B cell (primary cell): ENCODE measurements around the gene PTBP3. TPM values are rescaled to one million over a fixed set of nuclear protein-coding genes. Genes with fewer than 3 reads are reported as not detected.

Source experiments
- ATAC-seq: fragments of 200-7000 bp; cut with Tn5 transposase; one replicate; pipeline ENCODE4 v1.10.0; 2021; ENCODE audit warnings: low read depth, mild to moderate bottlenecking, moderate number of reproducible peaks, moderate library complexity
- CTCF ChIA-PET: fragments of 350-600 bp; sonication (Branson Sonifier 250); formaldehyde crosslinking; loops from one replicate; lab custom pipeline; 2021; ENCODE audit warnings: antibody characterized with exemption, inconsistent platforms; lab: Charles Lee
- POLR2A ChIA-PET: fragments of 350-600 bp; sonication (Branson Sonifier 250); formaldehyde crosslinking; loops from one replicate; lab custom pipeline; 2021; ENCODE audit warnings: antibody characterized with exemption; lab: Charles Lee
- DNase-seq: peaks from one replicate; pipeline ENCODE4 v3.0.0; 2013
- H2AFZ ChIP-seq: 2 replicates; pipeline ENCODE4 v1.6.1; 2012; ENCODE audit warnings: mild to moderate bottlenecking, low read depth, low read length; ENCODE audit not compliant: insufficient read depth, poor library complexity, severe bottlenecking
- H3K27ac ChIP-seq, 2 donors: 1 replicate in 1 of 2; 2 replicates in 1 of 2; pipeline ENCODE4 v1.5.1; 2012 to 2013; ENCODE audit warnings: low read length in 2 of 2, mild to moderate bottlenecking in 2 of 2, moderate library complexity in 1 of 2
- H3K27me3 ChIP-seq, 4 experiments: fragments of 200-600 bp in 1 of 4; sonication (generic) in 1 of 4; replicated peaks in 1 of 4; 1 replicate in 2 of 4; 2 replicates in 2 of 4; pipeline versions ENCODE4 v1.6.1 to v1.7.0; 2013 to 2016; ENCODE audit warnings: low read length in 3 of 4, mild to moderate bottlenecking in 2 of 4, mixed read lengths in 1 of 4, moderate library complexity in 1 of 4; ENCODE audit not compliant: insufficient read depth in 4 of 4, control insufficient read depth in 3 of 4; ENCODE audit errors: control extremely low read depth in 1 of 4
- H3K36me3 ChIP-seq, 2 experiments: replicated peaks in 1 of 2; 1 replicate in 1 of 2; 2 replicates in 1 of 2; pipeline versions ENCODE4 v1.6.1 to v1.7.1; 2013; ENCODE audit warnings: low read length in 1 of 2; ENCODE audit not compliant: insufficient read depth in 2 of 2, control insufficient read depth in 1 of 2; ENCODE audit errors: control extremely low read depth in 1 of 2, extremely low read depth in 1 of 2
- H3K4me1 ChIP-seq, 2 donors: fragments of 200-600 bp in 1 of 2; sonication (generic) in 1 of 2; 1 replicate in 1 of 2; 2 replicates in 1 of 2; pipeline versions ENCODE4 v1.5.1 to v1.6.1; 2013 to 2017; ENCODE audit warnings: low read length in 2 of 2; ENCODE audit not compliant: control insufficient read depth in 2 of 2, insufficient read depth in 2 of 2
- H3K4me2 ChIP-seq: replicated peaks from 2 replicates; pipeline ENCODE3; 2012; ENCODE audit warnings: mild to moderate bottlenecking, low read depth, low read length; ENCODE audit not compliant: poor library complexity, severe bottlenecking
- H3K4me3 ChIP-seq, 5 experiments: fragments of 200-600 bp in 1 of 5; sonication (generic) in 1 of 5; 1 replicate in 3 of 5; 2 replicates in 2 of 5; pipeline versions ENCODE4 v1.5.1 to v1.7.0; 2011 to 2016; ENCODE audit warnings: low read length in 4 of 5, mild to moderate bottlenecking in 4 of 5, low read depth in 2 of 5, control low read depth in 1 of 5, moderate library complexity in 1 of 5; ENCODE audit not compliant: insufficient read depth in 1 of 5; ENCODE audit errors: control extremely low read depth in 1 of 5, extremely low read depth in 1 of 5
- H3K79me2 ChIP-seq: fragments of 200-600 bp; sonication (generic); one replicate; pipeline ENCODE4 v1.6.0; 2016; ENCODE audit warnings: low read length; ENCODE audit not compliant: control insufficient read depth, insufficient read depth
- H3K9ac ChIP-seq: fragments of 200-600 bp; sonication (generic); 2 replicates; pipeline ENCODE4 v1.6.1; 2017; ENCODE audit warnings: mild to moderate bottlenecking, low read length, moderate library complexity
- H3K9me3 ChIP-seq, 3 donors: one replicate each; pipeline versions ENCODE4 v1.6.1 to v1.7.1; 2013; ENCODE audit warnings: low read length in 2 of 3; ENCODE audit not compliant: control insufficient read depth in 2 of 3, insufficient read depth in 1 of 3; ENCODE audit errors: control extremely low read depth in 1 of 3
- H4K20me1 ChIP-seq: 2 replicates; pipeline ENCODE4 v1.6.0; 2012; ENCODE audit warnings: mild to moderate bottlenecking, low read length; ENCODE audit not compliant: insufficient read depth, control insufficient read depth, poor library complexity, severe bottlenecking
- H3K27ac Mint-ChIP-seq: one replicate; pipeline ENCODE4 v1.8.0; 2021; ENCODE audit warnings: mixed read lengths
- H3K27me3 Mint-ChIP-seq: one replicate; pipeline ENCODE4 v1.8.0; 2021; ENCODE audit warnings: mixed read lengths
- H3K4me1 Mint-ChIP-seq: one replicate; pipeline ENCODE4 v1.8.0; 2021; ENCODE audit warnings: mixed read lengths
- H3K4me3 Mint-ChIP-seq: one replicate; pipeline ENCODE4 v1.8.0; 2021; ENCODE audit warnings: mixed read lengths
- H3K9me3 Mint-ChIP-seq: one replicate; pipeline ENCODE4 v1.8.0; 2022; ENCODE audit warnings: mixed read lengths; ENCODE audit not compliant: insufficient read depth
- CTCF ChIP-seq: fragments of 200-600 bp; IDR thresholded peaks from one replicate; pipeline ENCODE4 v1.8.0; 2022; ENCODE audit warnings: antibody characterized with exemption, mild to moderate bottlenecking
- EZH2 ChIP-seq: IDR thresholded peaks from 2 replicates; pipeline ENCODE4 v1.6.1; 2012; ENCODE audit warnings: borderline replicate concordance, low read depth, mild to moderate bottlenecking, moderate library complexity, low read length; ENCODE audit not compliant: insufficient read depth, poor library complexity, severe bottlenecking
- WGBS: methylation state at CpG from one replicate; pipeline ENCODE4 v1.1.5; 2013; ENCODE audit warnings: missing lambda C conversion rate; ENCODE audit not compliant: insufficient coverage; 5-methylcytosine and 5-hydroxymethylcytosine counted together
- intact Hi-C: fragments of 100-400 bp; cut with micrococcal nuclease; formaldehyde crosslinking; loops from one replicate; pipeline ENCODE4 v1.10.0; 2022
- polyA plus RNA-seq: library from polyadenylated mRNA; depleted of rRNA; stranded (reverse); fragments of >200 nt; gene quantifications from 2 replicates; pipeline ENCODE4 v1.2.3, GENCODE V29; 2012
- total RNA-seq, 2 donors: library from RNA; stranded (reverse); fragments of 120-200 nt in 1 of 2; gene quantifications; 1 replicate in 1 of 2; 2 replicates in 1 of 2; pipeline versions ENCODE4 v1.2.3 to v1.2.4, GENCODE V29; 2013 to 2022

PTBP3 gene
- total and polyA plus RNA-seq, 2 donors (not counting 1 experiment from before 2014, with no cell fraction given), result 22.8 to 133 TPM

- intact Hi-C loops, result no loop called here
Observed at GRCh38 chr9:112310826-112311225, 22.6 kb downstream of the PTBP3 start.

GRCh38 chr9:112308588-112308987, 24.8 kb downstream of the PTBP3 start:
- no peak overlapping the region for H3K27ac ChIP-seq
- no peaks in the 10 kb centered on the region for H3K9me3 Mint-ChIP-seq
- intact Hi-C loops, result loop anchor here (2.0 kb wide), 1 partner anchor 20 kb away; no protein-coding TSS in a partner anchor
- H3K79me2 ChIP-seq, result peaks cover 99% of the 10 kb centered on the region
- no peaks in the 10 kb centered on the region for H3K9me3 ChIP-seq
- WGBS, result no CpG with 5 or more reads among the region's 5 CpGs
- ATAC-seq (no peak), DNase-seq (no peak)
- peaks cover 85% of the 10 kb centered on the region for H4K20me1 ChIP-seq
- H3K27me3 ChIP-seq, result no peaks in the 10 kb centered on the region
- peaks cover 0 to 3% of the 10 kb centered on the region in 2 donors for H3K4me1 ChIP-seq
- H3K4me2 ChIP-seq, result no peak overlapping the region
- H3K36me3 ChIP-seq, result peaks cover 0 to 2% of the 10 kb centered on the region in 2 experiments
- peaks cover 34% of the 10 kb centered on the region for H3K4me1 Mint-ChIP-seq
- POLR2A ChIA-PET, result no interaction called here
- TF ChIP-seq CTCF (no peak), EZH2 (no peak)
- H3K9ac ChIP-seq, result no peak overlapping the region
- H3K27me3 Mint-ChIP-seq, result no peaks in the 10 kb centered on the region
- H3K4me3 ChIP-seq, result no peak overlapping the region
- no peak overlapping the region for H3K27ac Mint-ChIP-seq
- H2AFZ ChIP-seq, result no peak overlapping the region
- CTCF ChIA-PET, result no interaction called here
- no peak overlapping the region for H3K4me3 Mint-ChIP-seq

More at GRCh38 chr9:112310826-112311225, 22.6 kb downstream of the PTBP3 start:
- CTCF ChIA-PET, result no interaction called here
- H3K4me3 Mint-ChIP-seq, result no peak overlapping the region
- no peaks in the 10 kb centered on the region for H3K9me3 Mint-ChIP-seq
- Histone ChIP-seq H3K9ac (no peak overlapping the region), H3K79me2 (peaks cover 99% of the 10 kb centered on the region), H3K27me3 (no peaks in the 10 kb centered on the region), H3K4me3 (no peak overlapping the region), H3K36me3 (peaks cover 0 to 2% of the 10 kb centered on the region in 2 experiments), H2AFZ (no peak overlapping the region), H3K4me2 (no peak overlapping the region), H3K4me1 (peaks cover 0 to 3% of the 10 kb centered on the region in 2 donors), H3K27ac (no peak overlapping the region), H3K9me3 (no peaks in the 10 kb centered on the region), H4K20me1 (peaks cover 88% of the 10 kb centered on the region)
- DNase-seq (no peak), ATAC-seq (no peak)
- peaks cover 39% of the 10 kb centered on the region for H3K4me1 Mint-ChIP-seq
- TF ChIP-seq EZH2, result no peak
- no peak for TF ChIP-seq CTCF
- 100% methylated on average over 3 of the region's 4 CpGs for WGBS
- POLR2A ChIA-PET, result no interaction called here
- H3K27me3 Mint-ChIP-seq, result no peaks in the 10 kb centered on the region
- no peak overlapping the region for H3K27ac Mint-ChIP-seq
